Testis (tissue), 2 donors: ENCODE measurements around the gene GPT2.

Experiments used
- POLR2A ChIP-seq: fragments of 450-650 bp; IDR thresholded peaks from one replicate; pipeline ENCODE4 v1.6.1; 2017; ENCODE audit warnings: antibody characterized with exemption, mild to moderate bottlenecking, moderate library complexity
- TF ChIP-seq, protein P1 (sequence below), 3 experiments: fragments of 450-650 bp in 2 of 3; fragments of 200-600 bp in 1 of 3; sonication (generic) in 1 of 3; IDR thresholded peaks; one replicate each; pipeline ENCODE4 v1.5.1; 2016 to 2019; ENCODE audit warnings: antibody characterized with exemption in 3 of 3, mild to moderate bottlenecking in 2 of 3, moderate library complexity in 1 of 3

DNA sequence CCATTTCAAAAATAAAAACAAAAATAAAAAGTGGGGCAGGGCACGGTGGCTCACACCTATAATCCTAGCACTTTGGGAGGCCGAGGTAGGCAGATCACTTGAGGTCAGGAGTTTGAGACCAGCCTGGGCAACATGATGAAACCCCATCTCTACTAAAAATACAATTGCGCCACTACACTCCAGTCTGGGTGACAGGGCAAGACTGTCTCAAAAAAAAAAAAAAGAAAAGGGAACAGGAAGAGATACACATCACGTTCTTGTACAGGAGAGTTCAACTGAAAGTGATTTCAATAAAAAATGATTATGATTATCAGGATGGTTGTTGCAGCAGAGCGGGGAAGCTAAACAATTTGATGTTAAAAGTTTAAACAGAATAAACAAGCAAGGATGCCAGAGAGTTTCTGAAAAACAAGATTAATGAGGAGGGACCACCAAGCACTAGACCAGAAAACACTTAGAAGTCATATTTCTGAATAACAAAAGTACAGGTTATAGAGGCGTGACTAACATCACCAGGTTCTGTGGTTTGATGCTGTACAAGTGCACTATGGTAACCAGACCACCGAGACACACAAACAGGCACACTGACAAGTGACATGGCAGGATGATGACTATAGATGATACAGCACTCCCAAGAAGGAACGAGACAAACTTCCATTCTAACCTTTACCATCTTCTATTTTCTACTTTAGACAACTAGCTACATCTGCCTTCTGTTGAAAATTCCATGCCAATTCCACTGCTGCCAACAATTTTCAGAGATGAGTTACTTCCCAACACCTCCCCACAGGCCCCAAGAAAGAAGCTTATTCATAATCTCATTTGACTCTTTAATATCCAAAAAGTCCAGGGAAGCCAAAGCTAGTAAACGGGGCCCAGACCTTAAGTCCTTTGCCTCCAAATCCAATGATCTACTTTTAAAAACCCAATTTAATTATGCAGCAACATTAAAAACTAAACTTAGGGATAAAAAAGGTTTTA is 77.5 kb downstream of the GPT2 start:
- no peak for TF ChIP-seq POLR2A
- TF ChIP-seq, protein P1, sequence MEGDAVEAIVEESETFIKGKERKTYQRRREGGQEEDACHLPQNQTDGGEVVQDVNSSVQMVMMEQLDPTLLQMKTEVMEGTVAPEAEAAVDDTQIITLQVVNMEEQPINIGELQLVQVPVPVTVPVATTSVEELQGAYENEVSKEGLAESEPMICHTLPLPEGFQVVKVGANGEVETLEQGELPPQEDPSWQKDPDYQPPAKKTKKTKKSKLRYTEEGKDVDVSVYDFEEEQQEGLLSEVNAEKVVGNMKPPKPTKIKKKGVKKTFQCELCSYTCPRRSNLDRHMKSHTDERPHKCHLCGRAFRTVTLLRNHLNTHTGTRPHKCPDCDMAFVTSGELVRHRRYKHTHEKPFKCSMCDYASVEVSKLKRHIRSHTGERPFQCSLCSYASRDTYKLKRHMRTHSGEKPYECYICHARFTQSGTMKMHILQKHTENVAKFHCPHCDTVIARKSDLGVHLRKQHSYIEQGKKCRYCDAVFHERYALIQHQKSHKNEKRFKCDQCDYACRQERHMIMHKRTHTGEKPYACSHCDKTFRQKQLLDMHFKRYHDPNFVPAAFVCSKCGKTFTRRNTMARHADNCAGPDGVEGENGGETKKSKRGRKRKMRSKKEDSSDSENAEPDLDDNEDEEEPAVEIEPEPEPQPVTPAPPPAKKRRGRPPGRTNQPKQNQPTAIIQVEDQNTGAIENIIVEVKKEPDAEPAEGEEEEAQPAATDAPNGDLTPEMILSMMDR (IDR thresholded peaks at IDR 0.05) = no peak
